Endothelial cell of umbilical vein (primary cell): Measurements from ENCODE around the gene KIF3A. TPM values are rescaled to one million over a fixed set of nuclear protein-coding genes. Genes with fewer than 3 reads are reported as not detected.

ENCODE experiments used
- BruUV-seq: library from RNA; stranded (reverse); fragments of 400-500 nt; replicated peaks from 2 replicates; lab custom pipeline; 2021; lab: Mats Ljungman, UMichigan
- CTCF ChIA-PET: fragments of 300-600, 350-600 bp; sonication (Branson Sonifier 250); formaldehyde crosslinking; loops from one replicate; lab custom pipeline; 2021; ENCODE audit warnings: antibody characterized with exemption, inconsistent platforms; lab: Charles Lee
- POLR2A ChIA-PET: fragments of 300-600, 350-600 bp; sonication (Branson Sonifier 250); formaldehyde crosslinking; loops from one replicate; lab custom pipeline; 2021; ENCODE audit warnings: antibody characterized with exemption, inconsistent platforms; lab: Charles Lee
- DNase-seq: peaks from one replicate; pipeline ENCODE4 v3.0.0-alpha.2; 2011; ENCODE audit warnings: low read depth, low spot score
- FAIRE-seq: peaks from 2 replicates; lab custom pipeline; 2011; peaks lifted over from hg19 to GRCh38; lab: Jason Lieb, UNC
- H2AFZ ChIP-seq: 2 replicates; pipeline ENCODE4 v1.6.0; 2012; ENCODE audit warnings: low read depth, low read length, control low read depth, inconsistent platforms
- H3K27ac ChIP-seq: 2 replicates; pipeline ENCODE4 v1.5.1; 2011; ENCODE audit warnings: low read depth, mild to moderate bottlenecking, control low read depth, low read length, moderate library complexity; ENCODE audit not compliant: insufficient read depth
- H3K27me3 ChIP-seq, 2 experiments: 2 replicates each; pipeline versions ENCODE4 v1.6.0 to v1.6.1; 2011; ENCODE audit warnings: low read length in 2 of 2, mixed read lengths in 1 of 2; ENCODE audit not compliant: control insufficient read depth in 2 of 2, insufficient read depth in 2 of 2
- H3K36me3 ChIP-seq, 2 experiments: 2 replicates in 1 of 2; 3 replicates in 1 of 2; pipeline ENCODE4 v1.5.1; 2011; ENCODE audit warnings: low read length in 2 of 2, mild to moderate bottlenecking in 1 of 2, moderate library complexity in 1 of 2; ENCODE audit not compliant: control insufficient read depth in 2 of 2, insufficient read depth in 2 of 2; ENCODE audit errors: extremely low read depth in 1 of 2
- H3K4me1 ChIP-seq: 3 replicates; pipeline ENCODE4 v1.5.1; 2011; ENCODE audit warnings: mild to moderate bottlenecking, low read length; ENCODE audit not compliant: control insufficient read depth, insufficient read depth; ENCODE audit errors: extremely low read depth
- H3K4me2 ChIP-seq: 2 replicates; pipeline ENCODE4 v1.6.1; 2011; ENCODE audit warnings: low read length, control low read depth, mixed read lengths; ENCODE audit not compliant: insufficient read depth
- H3K4me3 ChIP-seq, 3 experiments: fragments of 200-600 bp in 1 of 3; sonication (generic), shearing (Covaris generic) in 1 of 3; replicated peaks in 1 of 3; 2 replicates each; pipeline ENCODE4 v1.5.1; 2011 to 2016; ENCODE audit warnings: control low read depth in 3 of 3, low read length in 3 of 3, mild to moderate bottlenecking in 2 of 3, inconsistent platforms in 1 of 3, low read depth in 1 of 3, moderate library complexity in 1 of 3; ENCODE audit not compliant: insufficient read depth in 1 of 3
- H3K79me2 ChIP-seq: 2 replicates; pipeline ENCODE4 v1.6.0; 2012; ENCODE audit warnings: low read length, inconsistent platforms; ENCODE audit not compliant: control insufficient read depth, insufficient read depth
- H3K9ac ChIP-seq: replicated peaks from 2 replicates; pipeline ENCODE3; 2011; ENCODE audit warnings: low read length, control low read depth; ENCODE audit not compliant: insufficient read depth; ENCODE audit errors: extremely low read depth
- H3K9me1 ChIP-seq: replicated peaks from 3 replicates; pipeline ENCODE4 v1.6.0; 2011; ENCODE audit warnings: mild to moderate bottlenecking, low read length; ENCODE audit not compliant: control insufficient read depth, insufficient read depth; ENCODE audit errors: extremely low read depth
- H3K9me3 ChIP-seq: replicated peaks from 2 replicates; pipeline ENCODE4 v1.5.1; 2012; ENCODE audit warnings: low read length, inconsistent platforms; ENCODE audit not compliant: control insufficient read depth, insufficient read depth
- H4K20me1 ChIP-seq: replicated peaks from 2 replicates; pipeline ENCODE3; 2011; ENCODE audit warnings: mild to moderate bottlenecking, low read length; ENCODE audit not compliant: control insufficient read depth, insufficient read depth; ENCODE audit errors: extremely low read depth
- CTCF ChIP-seq, 2 donors: IDR thresholded peaks; 1 replicate in 1 of 2; 2 replicates in 1 of 2; pipeline ENCODE4 v1.5.1; 2011; ENCODE audit warnings: low read length in 2 of 2, mild to moderate bottlenecking in 2 of 2, moderate library complexity in 2 of 2, control low read depth in 1 of 2, inconsistent platforms in 1 of 2, low read depth in 1 of 2; ENCODE audit not compliant: insufficient read depth in 1 of 2; ENCODE audit errors: extremely low read depth in 1 of 2
- EZH2 ChIP-seq: IDR thresholded peaks from 2 replicates; pipeline ENCODE4 v1.6.1; 2012; ENCODE audit warnings: borderline replicate concordance, low read depth, mild to moderate bottlenecking, moderate library complexity, low read length, inconsistent platforms; ENCODE audit not compliant: severe bottlenecking
- FOS ChIP-seq: IDR thresholded peaks from 2 replicates; pipeline ENCODE4 v1.6.1; 2011; ENCODE audit warnings: mild to moderate bottlenecking, low read length, moderate library complexity, borderline replicate concordance; ENCODE audit not compliant: insufficient read depth
- GATA2 ChIP-seq: IDR thresholded peaks from 2 replicates; pipeline ENCODE4 v1.7.0; 2011; ENCODE audit warnings: low read depth, mild to moderate bottlenecking, moderate library complexity, mixed read lengths, low read length; ENCODE audit not compliant: insufficient read length, insufficient read depth
- JUN ChIP-seq: IDR thresholded peaks from 2 replicates; pipeline ENCODE4 v1.6.1; 2011; ENCODE audit warnings: borderline replicate concordance, low read depth; ENCODE audit not compliant: insufficient read length, insufficient read depth
- MAX ChIP-seq: IDR thresholded peaks from 2 replicates; pipeline ENCODE4 v1.6.1; 2011; ENCODE audit not compliant: insufficient read depth, insufficient read length
- MYC ChIP-seq: IDR thresholded peaks from one replicate; pipeline ENCODE4 v1.6.1; 2011; ENCODE audit warnings: mild to moderate bottlenecking, low read depth, low read length
- POLR2A ChIP-seq: IDR thresholded peaks from 2 replicates; pipeline ENCODE4 v1.6.1; 2012; ENCODE audit warnings: low read depth, mild to moderate bottlenecking, control low read depth, low read length
- dilution Hi-C: fragments of 300-500 bp; cut with MboI; formaldehyde crosslinking; loops from one replicate; pipeline ENCODE4 v1.15.0; 2019; ENCODE audit warnings: low sequenced_read_pairs; ENCODE audit not compliant: extremely low pct_ligation_motif_present
- intact Hi-C: fragments of 100-400 bp; cut with micrococcal nuclease; formaldehyde crosslinking; loops from one replicate; pipeline ENCODE4 v1.10.0; 2022
- polyA plus RNA-seq, 4 experiments: library from polyadenylated mRNA; depleted of rRNA in 3 of 4; stranded (reverse) in 3 of 4; unstranded in 1 of 4; fragments of >200 nt; gene quantifications; 2 replicates each; pipeline versions ENCODE4 v1.2.1 to v1.2.3, GENCODE V29; 2011 to 2012; ENCODE audit warnings: missing spikeins in 1 of 4
- total RNA-seq: library from RNA; stranded (reverse); gene quantifications from 2 replicates; pipeline ENCODE4 v1.2.3, GENCODE V29; 2021

The KIF3A gene
- total and polyA plus RNA-seq, 2 donors (not counting 3 experiments of a cell fraction or from before 2014, with no cell fraction given) = 3.3 to 11.2 TPM

GRCh38 chr5:132758451-132758850 lies 21.1 kb upstream of the KIF3A start:
- Histone ChIP-seq H3K27me3 (no peaks in the 10 kb centered on the region), H3K4me2 (no peak overlapping the region), H3K79me2 (no peaks in the 10 kb centered on the region), H3K9ac (no peak overlapping the region), H4K20me1 (no peaks in the 10 kb centered on the region), H3K9me3 (no peaks in the 10 kb centered on the region), H3K4me1 (no peaks in the 10 kb centered on the region), H3K9me1 (no peaks in the 10 kb centered on the region), H3K36me3 (peaks cover 9 to 29% of the 10 kb centered on the region in 2 experiments), H3K27ac (no peak overlapping the region), H2AFZ (no peak overlapping the region), H3K4me3 (no peak overlapping the region)
- TF ChIP-seq FOS (no peak), MAX (no peak), EZH2 (no peak), GATA2 (no peak), JUN (no peak), POLR2A (no peak), MYC (no peak), CTCF (IDR thresholded peaks at IDR 0.05; ENCODE audit: extremely low read depth in 1 of 2, insufficient read depth in 1 of 2, low read depth in 1 of 2, low read length in 2 of 2) (no peak)
- no TSS peak for BruUV-seq
- dilution Hi-C loops (no loop called here), intact Hi-C loops (no loop called here)
- no peak for FAIRE-seq
- CTCF ChIA-PET = interaction anchor here (0.9 to 6.7 kb wide), 2 partner anchors 43 to 61 kb away, joined by 3 to 179 read pairs; no protein-coding TSS in a partner anchor
- POLR2A ChIA-PET = no interaction called here
- DNase-seq = no peak
